ENCODE results near the gene ACTMAP.
"Not testable (repeated sequence)": the region's sequence is repeated elsewhere in the genome, so short reads cannot be mapped to it uniquely, and the experiment has no call there.

ACTMAP gene

GRCh38 chr19:40785526-40785925, 35.2 kb upstream of the ACTMAP start:
- TF ChIP-seq EZH2 (IDR thresholded peaks at IDR 0.05; ENCODE audit: borderline replicate concordance, low read length) = no peak
- no peak for TF ChIP-seq CTCF (IDR thresholded peaks at IDR 0.05; ENCODE audit: low read length)
- no peak overlapping the region for H3K27ac ChIP-seq (ENCODE audit: low read depth, low read length, poor library complexity, severe bottlenecking)

GRCh38 chr19:40784146-40784545, 33.9 kb upstream of the ACTMAP start:
- not testable (repeated sequence) for H3K9me3 ChIP-seq (ENCODE audit: low read length); H3K79me2 ChIP-seq (ENCODE audit: insufficient read depth, low read length); H3K27me3 ChIP-seq (ENCODE audit: insufficient read depth, low read length); H4K20me1 ChIP-seq (ENCODE audit: insufficient read depth, low read length); H3F3A ChIP-seq (ENCODE audit: insufficient read depth, low read length); H3K9ac ChIP-seq (ENCODE audit: low read length); H3K4me2 ChIP-seq (ENCODE audit: low read length); H3K4me1 ChIP-seq (ENCODE audit: insufficient read depth, low read length, severe bottlenecking); H2AFZ ChIP-seq (ENCODE audit: low read length); H3K27ac ChIP-seq (ENCODE audit: low read depth, low read length, poor library complexity, severe bottlenecking); H3K9me2 ChIP-seq (ENCODE audit: low read depth, low read length); H3K4me3 ChIP-seq (ENCODE audit: low read depth, low read length, poor library complexity, severe bottlenecking)
- H3K36me3 ChIP-seq (ENCODE audit: insufficient read depth, low read length) = peaks cover 30% of the 10 kb centered on the region

More at GRCh38 chr19:40785526-40785925, 35.2 kb upstream of the ACTMAP start:
- no peak overlapping the region for H3K4me3 ChIP-seq (ENCODE audit: low read depth, low read length, poor library complexity, severe bottlenecking)
- no peak overlapping the region for H2AFZ ChIP-seq (ENCODE audit: low read length)
- H3K27me3 ChIP-seq (ENCODE audit: insufficient read depth, low read length) = no peaks in the 10 kb centered on the region
- no peaks in the 10 kb centered on the region for H3K4me1 ChIP-seq (ENCODE audit: insufficient read depth, low read length, severe bottlenecking)
- no peaks in the 10 kb centered on the region for H4K20me1 ChIP-seq (ENCODE audit: insufficient read depth, low read length)
- H3K79me2 ChIP-seq (ENCODE audit: insufficient read depth, low read length) = no peaks in the 10 kb centered on the region
- no peak overlapping the region for H3K9ac ChIP-seq (ENCODE audit: low read length)
- no peak overlapping the region for H3K4me2 ChIP-seq (ENCODE audit: low read length)
- H3K9me3 ChIP-seq (ENCODE audit: low read length) = no peaks in the 10 kb centered on the region
- no peaks in the 10 kb centered on the region for H3F3A ChIP-seq (ENCODE audit: insufficient read depth, low read length)
- peaks cover 26% of the 10 kb centered on the region for H3K36me3 ChIP-seq (ENCODE audit: insufficient read depth, low read length)
- no peaks in the 10 kb centered on the region for H3K9me2 ChIP-seq (ENCODE audit: low read depth, low read length)

GRCh38 chr19:40783711-40784110, 33.4 kb upstream of the ACTMAP start:
- peaks cover 12% of the 10 kb centered on the region for H3K4me1 ChIP-seq (ENCODE audit: insufficient read depth, low read length, severe bottlenecking)
- no peak overlapping the region for H3K9ac ChIP-seq (ENCODE audit: low read length)
- no peaks in the 10 kb centered on the region for H3K79me2 ChIP-seq (ENCODE audit: insufficient read depth, low read length)
- H4K20me1 ChIP-seq (ENCODE audit: insufficient read depth, low read length) = no peaks in the 10 kb centered on the region
- no peak overlapping the region for H3K4me3 ChIP-seq (ENCODE audit: low read depth, low read length, poor library complexity, severe bottlenecking)
- no peaks in the 10 kb centered on the region for H3F3A ChIP-seq (ENCODE audit: insufficient read depth, low read length)
- H2AFZ ChIP-seq (ENCODE audit: low read length) = no peak overlapping the region
- H3K9me2 ChIP-seq (ENCODE audit: low read depth, low read length) = no peaks in the 10 kb centered on the region
- H3K4me2 ChIP-seq (ENCODE audit: low read length) = no peak overlapping the region
- TF ChIP-seq CTCF (IDR thresholded peaks at IDR 0.05; ENCODE audit: low read length) = no peak
- no peak for TF ChIP-seq EZH2 (IDR thresholded peaks at IDR 0.05; ENCODE audit: borderline replicate concordance, low read length)
- H3K27me3 ChIP-seq (ENCODE audit: insufficient read depth, low read length) = no peaks in the 10 kb centered on the region
- peaks cover 30% of the 10 kb centered on the region for H3K36me3 ChIP-seq (ENCODE audit: insufficient read depth, low read length)
- H3K27ac ChIP-seq (ENCODE audit: low read depth, low read length, poor library complexity, severe bottlenecking) = no peak overlapping the region
- no peaks in the 10 kb centered on the region for H3K9me3 ChIP-seq (ENCODE audit: low read length)

- H3K36me3 ChIP-seq (ENCODE audit: insufficient read depth, low read length) = peaks cover 14% of the 10 kb centered on the region
- H3K4me1 ChIP-seq (ENCODE audit: insufficient read depth, low read length, severe bottlenecking) = peaks cover 26% of the 10 kb centered on the region
- H3F3A ChIP-seq (ENCODE audit: insufficient read depth, low read length) = no peaks in the 10 kb centered on the region
- H4K20me1 ChIP-seq (ENCODE audit: insufficient read depth, low read length) = no peaks in the 10 kb centered on the region
- no peaks in the 10 kb centered on the region for H3K79me2 ChIP-seq (ENCODE audit: insufficient read depth, low read length)
- H3K9ac ChIP-seq (ENCODE audit: low read length) = no peak overlapping the region
- no peak overlapping the region for H3K4me3 ChIP-seq (ENCODE audit: low read depth, low read length, poor library complexity, severe bottlenecking)
- no peak overlapping the region for H3K27ac ChIP-seq (ENCODE audit: low read depth, low read length, poor library complexity, severe bottlenecking)
- H3K27me3 ChIP-seq (ENCODE audit: insufficient read depth, low read length) = no peaks in the 10 kb centered on the region
- no peak overlapping the region for H3K4me2 ChIP-seq (ENCODE audit: low read length)
- no peaks in the 10 kb centered on the region for H3K9me2 ChIP-seq (ENCODE audit: low read depth, low read length)
- no peak overlapping the region for H2AFZ ChIP-seq (ENCODE audit: low read length)
- no peak for TF ChIP-seq EZH2 (IDR thresholded peaks at IDR 0.05; ENCODE audit: borderline replicate concordance, low read length)
- no peak for TF ChIP-seq CTCF (IDR thresholded peaks at IDR 0.05; ENCODE audit: low read length)
- no peaks in the 10 kb centered on the region for H3K9me3 ChIP-seq (ENCODE audit: low read length)
Observed at GRCh38 chr19:40781140-40781539, 30.9 kb upstream of the ACTMAP start.
